ENCODE measurements around the gene TECTB.

The TECTB gene

DNA sequence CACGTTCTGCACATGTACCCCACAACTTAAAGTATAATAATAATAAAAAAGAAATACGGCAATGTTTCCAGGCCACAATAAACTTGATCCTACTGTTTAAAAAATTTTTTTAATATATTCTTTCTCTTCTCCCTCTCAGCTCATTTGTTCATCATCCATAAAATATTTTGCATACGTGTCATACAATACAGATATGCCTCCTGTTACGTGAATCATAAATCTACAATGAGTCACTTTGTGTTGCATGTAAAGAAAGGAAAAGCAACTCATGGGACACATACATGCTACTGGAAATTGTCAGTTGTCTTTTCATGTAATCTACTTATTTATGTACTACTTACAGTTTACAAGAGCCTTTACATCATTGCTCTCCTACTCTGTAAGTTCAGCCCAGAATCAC lies 1.1 kb upstream of the TECTB start:
- Histone ChIP-seq H3K4me1 (peaks cover 0 to 10% (median 7%) of the 10 kb centered on the region in 10 experiments; a peak in 11 of 20 replicates), H4K20me1 (no peaks in the 10 kb centered on the region), H3K4me2 (no peak overlapping the region), H3K4me3 (no peak overlapping the region), H3K9ac (no peak overlapping the region), H3K36me3 (no peaks in the 10 kb centered on the region), H3K27me3 (no peaks in the 10 kb centered on the region), H3K9me3 (replicated peaks in 1 of 11) (no peaks in the 10 kb centered on the region), H3K27ac (no peak overlapping the region)
- no peak for TF ChIP-seq Cebpa-rat (IDR thresholded peaks at IDR 0.05)

DNA sequence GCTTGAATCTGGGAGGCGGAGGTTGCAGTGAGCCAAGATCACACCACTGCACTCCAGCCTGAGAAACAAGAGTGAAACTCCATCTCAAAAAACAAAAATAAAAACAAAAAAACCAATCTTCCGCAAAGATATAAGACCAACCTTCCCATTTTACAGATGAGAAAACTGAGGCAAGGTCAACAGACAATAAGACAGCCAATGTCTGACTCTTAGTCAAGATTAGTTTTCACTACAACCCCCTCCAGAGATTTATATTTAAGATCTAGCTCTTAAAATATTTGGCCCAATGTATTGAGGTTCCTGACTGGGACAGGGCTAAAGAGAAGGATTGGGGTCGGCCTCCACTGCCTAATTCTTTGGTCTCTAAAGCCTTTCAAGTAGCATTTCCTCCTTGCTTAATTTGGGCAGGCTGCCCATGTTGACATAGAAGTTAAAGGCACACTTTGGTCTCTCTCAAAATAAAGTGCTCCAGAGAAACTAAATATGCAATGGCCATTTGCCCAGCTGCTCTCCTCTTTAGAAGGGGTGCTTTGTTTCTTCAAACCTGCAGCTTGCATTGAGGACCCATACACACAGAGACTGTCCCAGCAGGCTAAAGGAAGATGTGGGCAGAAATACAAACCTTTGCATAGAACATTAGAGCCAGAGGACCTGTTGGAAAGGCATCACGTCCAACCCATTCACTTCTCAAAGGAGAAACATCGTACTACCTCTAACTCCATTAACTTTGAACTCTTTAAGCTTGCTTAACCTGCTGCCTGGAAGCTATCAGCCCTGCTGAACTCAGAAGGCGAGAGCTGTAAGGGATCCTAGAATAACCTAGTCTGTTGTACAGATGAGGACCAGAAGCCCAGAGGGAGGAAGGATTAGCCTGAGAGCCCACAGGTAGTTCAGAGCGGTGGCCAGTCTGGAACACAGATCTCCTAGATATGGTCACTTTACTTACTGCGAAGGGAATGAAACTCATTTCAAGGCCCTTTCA lies 3.9 kb downstream of the TECTB start:
- no peaks in the 10 kb centered on the region for H3K4me1 ChIP-seq
- TF ChIP-seq Cebpa-rat (IDR thresholded peaks at IDR 0.05) = no peak
- no peaks in the 10 kb centered on the region for H3K9me3 ChIP-seq (replicated peaks in 1 of 11)
- H3K9ac ChIP-seq = no peak overlapping the region
- H3K4me2 ChIP-seq = no peak overlapping the region
- H3K4me3 ChIP-seq = no peak overlapping the region
- H3K36me3 ChIP-seq = no peaks in the 10 kb centered on the region
- no peaks in the 10 kb centered on the region for H3K27me3 ChIP-seq
- H3K27ac ChIP-seq = no peak overlapping the region
- H4K20me1 ChIP-seq = no peaks in the 10 kb centered on the region

DNA sequence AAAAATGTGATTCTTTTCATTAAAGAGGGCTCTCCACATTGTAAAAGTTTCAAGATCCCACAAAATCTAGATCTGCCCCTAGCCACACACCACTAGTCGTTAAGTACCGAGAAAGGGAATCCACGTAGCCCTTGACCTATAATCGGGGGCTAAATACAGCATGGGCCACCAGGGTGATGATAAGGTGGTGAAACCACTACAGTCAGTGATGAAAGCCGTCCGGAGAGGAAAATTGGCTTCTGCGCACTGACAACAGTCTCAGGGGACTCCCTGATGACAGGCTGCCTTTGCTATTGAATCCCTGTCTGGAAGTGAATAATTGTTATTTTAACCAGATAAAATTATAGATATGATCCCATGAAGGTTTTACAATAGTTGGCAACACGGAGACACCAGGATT lies 4.6 kb downstream of the TECTB start:
- no peak overlapping the region for H3K4me2 ChIP-seq
- no peaks in the 10 kb centered on the region for H3K4me1 ChIP-seq
- TF ChIP-seq Cebpa-rat (IDR thresholded peaks at IDR 0.05) = no peak
- no peaks in the 10 kb centered on the region for H3K9me3 ChIP-seq (replicated peaks in 1 of 11)
- H3K36me3 ChIP-seq = no peaks in the 10 kb centered on the region
- H4K20me1 ChIP-seq = no peaks in the 10 kb centered on the region
- no peak overlapping the region for H3K4me3 ChIP-seq
- no peaks in the 10 kb centered on the region for H3K27me3 ChIP-seq
- no peak overlapping the region for H3K27ac ChIP-seq
- no peak overlapping the region for H3K9ac ChIP-seq

GRCh38 chr10:112288486-112288885 lies 5.3 kb downstream of the TECTB start:
- H3K4me1 ChIP-seq = no peaks in the 10 kb centered on the region
- H3K27me3 ChIP-seq = no peaks in the 10 kb centered on the region
- H4K20me1 ChIP-seq = no peaks in the 10 kb centered on the region
- no peak overlapping the region for H3K9ac ChIP-seq
- TF ChIP-seq Cebpa-rat (IDR thresholded peaks at IDR 0.05) = no peak
- no peak overlapping the region for H3K27ac ChIP-seq
- H3K36me3 ChIP-seq = no peaks in the 10 kb centered on the region
- no peak overlapping the region for H3K4me2 ChIP-seq
- no peak overlapping the region for H3K4me3 ChIP-seq
- H3K9me3 ChIP-seq (replicated peaks in 1 of 11) = no peaks in the 10 kb centered on the region

- H3K9me3 ChIP-seq (replicated peaks in 1 of 11) = no peaks in the 10 kb centered on the region
- H3K9ac ChIP-seq = no peak overlapping the region
- no peaks in the 10 kb centered on the region for H4K20me1 ChIP-seq
- H3K4me1 ChIP-seq = no peaks in the 10 kb centered on the region
- no peak overlapping the region for H3K4me3 ChIP-seq
- H3K27ac ChIP-seq = no peak overlapping the region
- no peaks in the 10 kb centered on the region for H3K27me3 ChIP-seq
- no peaks in the 10 kb centered on the region for H3K36me3 ChIP-seq
- TF ChIP-seq Cebpa-rat (IDR thresholded peaks at IDR 0.05) = no peak
- H3K4me2 ChIP-seq = no peak overlapping the region
These were observed 6.3 kb downstream of the TECTB start for GRCh38 chr10:112289373-112290053.

- H4K20me1 ChIP-seq = no peaks in the 10 kb centered on the region
- H3K27ac ChIP-seq = no peak overlapping the region
- no peaks in the 10 kb centered on the region for H3K4me1 ChIP-seq
- no peak overlapping the region for H3K4me3 ChIP-seq
- no peaks in the 10 kb centered on the region for H3K36me3 ChIP-seq
- no peak overlapping the region for H3K9ac ChIP-seq
- H3K4me2 ChIP-seq = no peak overlapping the region
- H3K9me3 ChIP-seq (replicated peaks in 1 of 11) = no peaks in the 10 kb centered on the region
- no peaks in the 10 kb centered on the region for H3K27me3 ChIP-seq
- TF ChIP-seq Cebpa-rat (IDR thresholded peaks at IDR 0.05) = no peak
These were observed 6.8 kb downstream of the TECTB start for GRCh38 chr10:112290054-112290373.

DNA sequence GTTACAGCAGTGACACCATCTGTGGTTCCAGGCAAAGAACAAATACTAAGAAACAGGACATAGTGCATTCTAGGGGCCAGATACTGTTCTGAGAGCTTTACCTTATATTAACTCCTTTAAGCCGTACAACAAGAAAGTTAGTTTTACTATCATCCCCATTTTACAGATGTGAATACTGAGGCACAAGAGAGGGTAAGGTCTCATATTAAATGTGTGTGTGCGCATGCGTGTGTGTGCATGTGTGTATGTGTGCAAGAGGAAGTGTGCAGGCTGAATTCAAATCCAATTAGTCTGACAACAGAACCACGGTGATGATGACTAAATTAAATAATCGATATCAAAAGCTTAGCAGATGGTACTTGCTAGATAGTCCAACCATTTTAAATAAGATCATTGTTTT lies 11.0 kb downstream of the TECTB start:
- no peak overlapping the region for H3K4me2 ChIP-seq
- H3K9me3 ChIP-seq (replicated peaks in 1 of 11) = no peaks in the 10 kb centered on the region
- H3K36me3 ChIP-seq = no peaks in the 10 kb centered on the region
- H3K4me1 ChIP-seq = 0 out of 20 replicates have a peak, but pooled peaks cover 0 to 6% (median 0%) of the 10 kb centered on the region in 10 experiments
- no peaks in the 10 kb centered on the region for H3K27me3 ChIP-seq
- no peak overlapping the region for H3K9ac ChIP-seq
- H3K4me3 ChIP-seq = no peak overlapping the region
- TF ChIP-seq Cebpa-rat (IDR thresholded peaks at IDR 0.05) = no peak
- no peak overlapping the region for H3K27ac ChIP-seq
- H4K20me1 ChIP-seq = no peaks in the 10 kb centered on the region

- no peak overlapping the region for H3K9ac ChIP-seq
- H3K4me1 ChIP-seq = 0 out of 20 replicates have a peak, but pooled peaks cover 0 to 6% (median 0%) of the 10 kb centered on the region in 10 experiments
- no peaks in the 10 kb centered on the region for H4K20me1 ChIP-seq
- no peak for TF ChIP-seq Cebpa-rat (IDR thresholded peaks at IDR 0.05)
- no peak overlapping the region for H3K4me3 ChIP-seq
- no peaks in the 10 kb centered on the region for H3K36me3 ChIP-seq
- no peaks in the 10 kb centered on the region for H3K27me3 ChIP-seq
- no peaks in the 10 kb centered on the region for H3K9me3 ChIP-seq (replicated peaks in 1 of 11)
- H3K27ac ChIP-seq = no peak overlapping the region
- 0 out of 22 replicates have a peak overlapping the region, but pooled peaks of 1 of the 11 experiments have one; percentile 0 for H3K4me2 ChIP-seq
These were observed 12.9 kb downstream of the TECTB start for GRCh38 chr10:112295853-112296830.

- H3K27ac ChIP-seq = no peak overlapping the region
- no peaks in the 10 kb centered on the region for H3K36me3 ChIP-seq
- no peak for TF ChIP-seq Cebpa-rat (IDR thresholded peaks at IDR 0.05)
- H3K9me3 ChIP-seq (replicated peaks in 1 of 11) = no peaks in the 10 kb centered on the region
- H4K20me1 ChIP-seq = no peaks in the 10 kb centered on the region
- H3K4me2 ChIP-seq = no peak overlapping the region
- H3K9ac ChIP-seq = no peak overlapping the region
- H3K27me3 ChIP-seq = no peaks in the 10 kb centered on the region
- 0 out of 20 replicates have a peak, but pooled peaks cover 0 to 6% (median 0%) of the 10 kb centered on the region in 10 experiments for H3K4me1 ChIP-seq
- H3K4me3 ChIP-seq = no peak overlapping the region
These were observed 13.7 kb downstream of the TECTB start for GRCh38 chr10:112296908-112297331.

All from BLaER1 treated with 17β-estradiol and CSF1 and Interleukin-3, amounts not matched to agents 10 nM and 100 nM (cell line).